Islet precursor cell (in vitro differentiated cells): Measurements from ENCODE around the gene KRTAP5-7.
A peak's percentile ranks its signal among the peaks of the same experiment; 100 is the strongest.
"Not testable (repeated sequence)": the region's sequence is repeated elsewhere in the genome, so short reads cannot be mapped to it uniquely, and the experiment has no call there.

Experiments
- DNase-seq: peaks from one replicate; pipeline ENCODE4 v3.0.0-alpha.2; 2018

KRTAP5-7 gene

DNA sequence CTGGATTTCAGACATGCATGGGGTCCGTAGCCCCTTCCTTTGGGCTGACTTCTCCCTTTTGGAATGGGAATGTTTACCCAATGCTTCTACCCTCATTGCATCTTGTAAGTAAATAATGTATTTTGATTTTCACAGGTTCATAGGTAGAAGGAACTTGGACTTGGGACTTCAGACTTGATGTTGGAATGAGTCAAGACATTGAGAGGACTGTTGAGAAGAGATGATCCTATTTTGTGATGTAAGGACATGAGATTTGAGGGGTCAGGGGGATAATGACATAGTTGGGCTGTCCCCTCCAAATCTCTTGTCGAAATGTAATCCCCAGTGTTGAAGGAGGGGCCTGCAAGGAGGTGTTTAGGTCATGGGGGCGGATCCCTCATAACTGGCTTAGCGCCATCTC, 37.4 kb downstream of the KRTAP5-7 start:
- DNase-seq: no peak

GRCh38 chr11:71565263-71565662, 38.2 kb downstream of the KRTAP5-7 start, which contains the start of gene KRTAP5-10:
KRTAP5-10 (plus strand) TSS chr11:71565563; CDS start chr11:71565588, 25 bp downstream.
- DNase-seq: peak; percentile 11

DNA sequence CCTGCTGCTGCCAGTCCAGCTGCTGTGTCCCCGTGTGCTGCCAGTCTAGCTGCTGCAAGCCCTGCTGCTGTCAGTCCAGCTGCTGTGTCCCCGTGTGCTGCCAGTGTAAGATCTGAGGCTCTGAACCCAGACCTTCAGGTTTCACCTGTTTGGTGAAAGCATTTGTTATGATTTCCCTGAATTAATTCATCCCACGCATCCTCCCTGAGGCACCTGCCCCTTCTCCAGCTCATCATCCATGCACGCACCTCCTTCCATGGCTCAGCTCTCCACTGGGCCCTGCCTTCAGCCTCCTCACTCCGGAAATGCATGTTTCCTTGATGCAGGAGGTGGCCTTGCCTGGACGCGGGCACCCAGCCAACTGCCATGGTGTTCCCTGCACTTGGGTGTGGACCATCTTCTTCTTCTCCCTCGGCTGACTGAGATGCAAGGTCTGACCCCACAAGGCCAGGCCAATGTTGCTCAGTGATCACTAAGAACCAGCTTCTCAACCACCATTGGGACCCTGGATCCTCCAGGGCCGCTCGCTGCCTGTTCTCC, 39.1 kb downstream of the KRTAP5-7 start:
- DNase-seq: no peak

DNA sequence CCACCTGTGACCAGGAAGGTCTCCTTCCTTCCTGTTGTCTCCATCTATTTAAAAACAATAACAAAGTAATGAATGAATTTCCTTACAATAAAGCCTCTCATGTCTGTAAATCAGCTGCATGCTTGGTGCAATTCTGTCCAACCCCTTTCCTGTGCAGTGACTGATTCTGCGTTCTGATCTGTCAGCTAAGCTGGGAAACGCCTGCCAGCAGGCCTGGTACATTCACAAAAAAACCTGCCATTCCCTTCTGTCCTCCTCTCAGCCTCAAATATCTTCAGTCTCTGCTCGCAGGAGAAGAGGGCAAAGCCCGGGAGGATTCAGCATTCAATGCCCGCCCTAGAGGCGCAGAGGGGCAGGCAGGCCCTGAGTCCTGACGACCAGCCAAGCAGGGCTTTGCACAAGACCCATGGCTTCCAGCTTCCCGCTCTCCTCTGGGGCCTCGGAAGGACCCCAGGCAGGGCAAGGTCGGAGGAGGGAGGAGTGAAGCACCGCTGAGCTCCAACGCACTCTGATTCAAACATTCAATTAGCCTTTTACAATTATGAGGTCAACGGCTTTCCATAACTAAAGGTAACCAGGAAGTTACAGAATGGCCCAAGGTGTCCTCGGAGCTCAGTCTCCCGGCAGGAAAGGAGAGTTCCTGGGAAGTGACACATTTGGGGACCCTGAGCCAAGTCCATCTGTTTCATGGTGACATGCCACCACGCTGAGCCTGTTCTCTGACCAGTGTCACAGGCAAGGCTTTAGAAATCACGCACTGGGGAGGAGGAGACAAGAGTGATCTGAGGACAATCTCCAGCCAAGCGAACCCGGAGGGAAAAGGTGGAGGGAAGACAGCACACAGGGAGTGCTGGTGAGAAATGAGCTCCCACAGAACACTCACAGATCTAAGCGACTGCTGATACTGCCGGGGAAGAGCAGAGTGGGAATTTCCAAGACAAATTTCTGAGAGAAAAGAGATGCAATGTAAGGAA, 39.8 kb downstream of the KRTAP5-7 start:
- peak; percentile 43 for DNase-seq

DNA sequence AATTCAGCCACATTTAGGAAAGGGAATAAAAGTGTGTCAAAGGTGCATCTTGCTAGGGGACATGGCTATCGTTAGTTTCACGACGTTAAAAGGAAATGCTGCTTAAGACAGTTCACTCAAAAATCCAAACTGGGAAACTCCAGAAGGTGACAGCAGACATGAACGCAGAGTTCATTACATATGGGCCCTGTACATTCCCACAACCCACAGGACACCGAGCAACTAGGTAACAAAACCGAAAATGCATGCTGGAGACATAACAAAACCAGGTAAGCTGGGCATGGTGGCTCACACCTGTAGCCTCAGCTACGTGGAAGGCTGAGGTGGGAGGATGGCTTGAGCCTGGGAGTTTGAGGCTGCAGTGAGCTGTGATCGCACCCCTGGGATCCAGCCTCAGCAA, 40.6 kb downstream of the KRTAP5-7 start:
- not testable (repeated sequence) for DNase-seq

DNA sequence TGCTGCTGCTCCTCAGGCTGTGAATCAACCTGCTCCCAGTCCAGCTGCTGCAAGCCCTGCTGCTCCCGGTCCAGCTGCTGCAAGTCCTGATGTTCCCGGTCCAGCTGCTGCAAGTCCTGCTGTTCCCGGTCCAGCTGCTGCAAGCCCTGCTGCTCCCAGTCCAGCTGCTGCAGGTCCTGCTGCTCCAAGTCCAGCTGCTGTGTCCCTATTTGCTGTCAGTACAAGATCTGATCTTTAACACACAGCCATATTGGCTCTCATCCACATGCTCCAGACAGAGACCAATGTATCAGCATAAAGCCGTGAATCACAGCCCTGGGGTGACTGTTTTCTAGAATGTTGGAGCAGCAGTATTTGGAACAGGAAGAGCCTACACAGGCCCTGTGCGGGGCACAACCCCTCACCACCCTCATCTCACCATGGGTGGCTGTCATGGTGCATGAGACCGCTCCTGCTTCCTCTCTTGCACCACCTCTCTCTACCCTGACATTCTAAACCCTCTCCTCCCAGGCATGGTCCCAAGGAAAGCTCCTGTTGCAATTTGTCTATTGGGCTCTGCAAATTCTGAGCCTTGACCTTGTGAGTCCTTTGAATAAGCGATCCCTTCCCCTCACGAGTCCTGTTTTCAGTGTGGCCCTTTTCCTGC, 41.8 kb downstream of the KRTAP5-7 start:
- no peak for DNase-seq

- not testable (repeated sequence) for DNase-seq
Measured at GRCh38 chr11:71571101-71571850, 44.2 kb downstream of the KRTAP5-7 start.

DNA sequence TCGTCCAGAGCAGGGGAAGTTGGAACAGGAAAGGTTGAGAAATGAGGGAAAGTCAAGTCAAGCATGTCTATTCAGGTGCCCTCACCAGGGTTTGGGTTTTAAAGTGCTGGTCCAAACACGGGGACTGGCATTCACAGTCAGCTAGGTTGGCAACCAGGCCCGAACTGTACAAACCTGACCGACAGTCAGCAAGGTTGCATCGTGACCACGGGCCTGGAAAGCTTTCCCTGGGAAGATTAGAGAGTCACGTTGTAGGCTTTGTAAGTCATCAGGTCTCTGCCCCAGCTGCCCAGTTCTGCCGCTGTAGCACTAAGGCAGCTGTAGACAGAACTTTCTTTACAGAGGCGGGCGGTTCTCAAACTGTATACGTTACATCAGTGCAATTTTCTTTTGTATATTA, 45.7 kb downstream of the KRTAP5-7 start:
- DNase-seq: no peak

DNA sequence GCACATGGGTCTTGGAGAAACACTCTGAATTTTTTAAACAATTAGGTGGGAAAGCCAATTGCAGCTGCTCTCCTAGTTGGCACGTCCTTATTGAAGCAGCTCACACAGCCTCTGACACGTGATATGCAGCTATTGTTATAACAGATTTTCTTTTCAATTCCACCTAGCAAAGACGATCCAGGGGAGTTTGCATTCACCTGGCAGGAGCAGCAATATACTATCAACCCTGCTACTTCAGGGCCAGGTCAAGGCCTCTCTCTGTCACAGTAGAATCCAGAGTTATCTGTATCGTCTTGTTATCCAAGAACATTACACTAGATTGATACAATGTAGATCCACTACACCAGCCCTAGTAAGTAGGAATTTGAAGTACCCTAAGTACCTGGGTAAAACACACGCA, 47.4 kb downstream of the KRTAP5-7 start:
- no peak for DNase-seq

DNA sequence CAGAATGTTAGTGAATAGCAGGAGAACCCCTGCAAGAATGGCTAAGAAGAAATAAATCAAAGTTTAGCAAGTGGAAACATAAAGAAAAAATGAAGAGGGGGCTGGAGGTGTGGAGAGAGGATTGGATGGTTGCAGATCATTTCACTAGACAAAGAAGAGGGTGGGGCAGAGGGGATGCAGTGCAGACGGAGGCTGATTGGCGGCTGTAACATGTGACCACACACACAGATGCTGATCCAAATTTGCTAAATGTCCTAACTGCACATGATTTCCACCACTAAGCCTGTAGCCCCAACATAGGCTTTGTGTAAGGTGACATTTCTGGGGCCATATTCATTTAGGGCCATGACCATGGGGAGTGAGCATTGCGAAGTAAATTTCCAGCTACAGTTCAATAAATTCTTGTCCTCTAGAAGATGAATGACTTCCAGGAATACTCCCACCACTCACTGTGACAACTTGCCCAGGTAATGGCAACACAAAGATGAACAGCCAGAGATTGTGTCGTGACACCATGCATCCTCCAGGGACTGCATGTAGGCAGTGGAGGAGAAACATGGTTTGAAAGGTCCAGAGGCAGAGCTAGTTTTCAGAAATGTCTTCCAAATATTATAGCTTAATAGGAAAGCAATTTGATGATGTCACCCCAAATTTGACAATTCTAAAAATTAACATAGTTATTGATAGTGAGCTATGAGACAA, 48.8 kb downstream of the KRTAP5-7 start:
- no peak for DNase-seq

- not testable (repeated sequence) for DNase-seq
Measured at GRCh38 chr11:71576688-71577465, 49.8 kb downstream of the KRTAP5-7 start.

DNA sequence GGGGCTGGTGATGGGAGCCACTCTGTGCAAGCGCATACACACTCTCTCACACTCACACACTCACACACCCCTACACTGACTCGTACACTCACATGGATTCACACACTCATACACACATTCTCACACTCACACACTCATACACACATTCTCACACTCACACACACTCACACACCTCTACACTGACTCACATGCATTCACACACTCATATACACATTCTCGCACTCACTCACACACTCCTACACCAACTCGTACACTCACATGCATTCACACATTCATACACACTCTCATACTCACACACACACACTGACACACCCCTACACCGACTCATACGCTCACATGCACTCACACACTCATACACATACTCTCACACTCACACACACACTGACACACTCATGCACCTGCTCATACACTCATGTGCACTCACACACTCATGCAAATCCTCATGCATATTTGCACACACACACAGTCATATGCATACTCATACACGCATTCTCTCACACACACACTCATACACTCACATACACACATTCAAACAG, 50.5 kb downstream of the KRTAP5-7 start:
- no peak for DNase-seq
